Uterus (tissue), 4 donors: ENCODE results near the gene CCS. TPM values are rescaled to one million over a fixed set of nuclear protein-coding genes. Genes with fewer than 3 reads are reported as not detected.

Experiments
- DNase-seq, 2 donors: peaks; one replicate each; pipeline ENCODE4 v3.0.0-alpha.2; 2019 to 2020
- H3K27ac ChIP-seq, 2 donors: fragments of 200-600 bp; sonication (generic); 1 replicate in 1 of 2; 2 replicates in 1 of 2; pipeline ENCODE4 v1.5.1; 2016 to 2018
- H3K27me3 ChIP-seq, 2 donors: fragments of 200-600 bp; sonication (generic); one replicate each; pipeline ENCODE4 v1.5.1; 2018 to 2019; ENCODE audit warnings: control low read depth in 1 of 2
- H3K36me3 ChIP-seq, 2 donors: fragments of 200-600 bp; sonication (generic); one replicate each; pipeline ENCODE4 v1.5.1; 2019; ENCODE audit warnings: control low read depth in 1 of 2
- H3K4me1 ChIP-seq, 2 donors: fragments of 200-600 bp; sonication (generic); one replicate each; pipeline ENCODE4 v1.5.1; 2018 to 2019; ENCODE audit warnings: control low read depth in 1 of 2
- H3K4me3 ChIP-seq, 2 donors: fragments of 200-600 bp; sonication (generic); 1 replicate in 1 of 2; 2 replicates in 1 of 2; pipeline ENCODE4 v1.5.1; 2018 to 2019; ENCODE audit warnings: mild to moderate bottlenecking in 1 of 2
- H3K9me3 ChIP-seq, 2 donors: fragments of 200-600 bp; sonication (generic); one replicate each; pipeline ENCODE4 v1.5.1; 2019; ENCODE audit warnings: control low read depth in 1 of 2
- POLR2A ChIP-seq, 2 donors: fragments of 450-650 bp; IDR thresholded peaks; one replicate each; pipeline ENCODE4 v1.6.1; 2016; ENCODE audit warnings: antibody characterized with exemption in 2 of 2, mild to moderate bottlenecking in 1 of 2, moderate library complexity in 1 of 2
- intact Hi-C: fragments of 100-400 bp; cut with DNase I; formaldehyde crosslinking; loops from one replicate; pipeline ENCODE4 v1.15.1; 2023; ENCODE audit warnings: low total_unique reads
- total RNA-seq, 4 donors: library from RNA; depleted of rRNA in 3 of 4; stranded (reverse); fragments of >200 nt in 3 of 4; gene quantifications; one replicate each; pipeline versions ENCODE4 v1.1.0 to v1.2.4, GENCODE V29; 2014 to 2023
- TF ChIP-seq, protein P1 (sequence below), 4 experiments: fragments of 200-600 bp in 2 of 4; fragments of 450-650 bp in 2 of 4; sonication (generic) in 2 of 4; IDR thresholded peaks; one replicate each; pipeline ENCODE4 v1.5.1; 2016 to 2019; ENCODE audit warnings: antibody characterized with exemption in 4 of 4, mild to moderate bottlenecking in 2 of 4, moderate library complexity in 1 of 4
- donor health status: DM: yes; HTN: yes; CAD: no.

The CCS gene
- total RNA-seq, 4 donors from 2014 or later, result 13.5 to 52.0 (median 42.9) TPM

DNA sequence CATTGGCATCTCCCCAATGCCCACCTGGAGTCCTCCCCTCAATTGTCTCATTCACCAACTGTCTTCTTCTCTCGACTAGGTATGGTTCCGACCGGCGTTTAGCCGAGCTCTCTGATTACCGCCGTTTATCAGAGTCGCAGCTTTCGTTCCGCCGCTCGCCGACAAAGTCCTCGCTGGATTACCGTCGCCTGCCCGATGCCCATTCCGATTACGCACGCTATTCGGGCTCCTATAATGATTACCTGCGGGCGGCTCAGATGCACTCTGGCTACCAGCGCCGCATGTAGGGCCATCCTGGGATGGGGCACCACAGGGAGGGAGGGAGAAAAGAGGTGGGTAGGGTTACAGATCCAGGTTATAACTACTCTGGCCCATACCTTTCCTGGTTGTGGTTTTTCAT is 33.4 kb downstream of the CCS start:
- Histone ChIP-seq H3K4me3 (no peak overlapping the region), H3K4me1 (peaks cover 0 to 3% of the 10 kb centered on the region in 2 donors), H3K36me3 (no peaks in the 10 kb centered on the region), H3K27ac (no peak overlapping the region), H3K9me3 (no peaks in the 10 kb centered on the region), H3K27me3 (no peaks in the 10 kb centered on the region)
- TF ChIP-seq, protein P1, sequence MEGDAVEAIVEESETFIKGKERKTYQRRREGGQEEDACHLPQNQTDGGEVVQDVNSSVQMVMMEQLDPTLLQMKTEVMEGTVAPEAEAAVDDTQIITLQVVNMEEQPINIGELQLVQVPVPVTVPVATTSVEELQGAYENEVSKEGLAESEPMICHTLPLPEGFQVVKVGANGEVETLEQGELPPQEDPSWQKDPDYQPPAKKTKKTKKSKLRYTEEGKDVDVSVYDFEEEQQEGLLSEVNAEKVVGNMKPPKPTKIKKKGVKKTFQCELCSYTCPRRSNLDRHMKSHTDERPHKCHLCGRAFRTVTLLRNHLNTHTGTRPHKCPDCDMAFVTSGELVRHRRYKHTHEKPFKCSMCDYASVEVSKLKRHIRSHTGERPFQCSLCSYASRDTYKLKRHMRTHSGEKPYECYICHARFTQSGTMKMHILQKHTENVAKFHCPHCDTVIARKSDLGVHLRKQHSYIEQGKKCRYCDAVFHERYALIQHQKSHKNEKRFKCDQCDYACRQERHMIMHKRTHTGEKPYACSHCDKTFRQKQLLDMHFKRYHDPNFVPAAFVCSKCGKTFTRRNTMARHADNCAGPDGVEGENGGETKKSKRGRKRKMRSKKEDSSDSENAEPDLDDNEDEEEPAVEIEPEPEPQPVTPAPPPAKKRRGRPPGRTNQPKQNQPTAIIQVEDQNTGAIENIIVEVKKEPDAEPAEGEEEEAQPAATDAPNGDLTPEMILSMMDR (IDR thresholded peaks at IDR 0.05), result no peak
- TF ChIP-seq POLR2A (IDR thresholded peaks at IDR 0.05), result no peak
- no peak for DNase-seq
- intact Hi-C loops, result no loop called here

DNA sequence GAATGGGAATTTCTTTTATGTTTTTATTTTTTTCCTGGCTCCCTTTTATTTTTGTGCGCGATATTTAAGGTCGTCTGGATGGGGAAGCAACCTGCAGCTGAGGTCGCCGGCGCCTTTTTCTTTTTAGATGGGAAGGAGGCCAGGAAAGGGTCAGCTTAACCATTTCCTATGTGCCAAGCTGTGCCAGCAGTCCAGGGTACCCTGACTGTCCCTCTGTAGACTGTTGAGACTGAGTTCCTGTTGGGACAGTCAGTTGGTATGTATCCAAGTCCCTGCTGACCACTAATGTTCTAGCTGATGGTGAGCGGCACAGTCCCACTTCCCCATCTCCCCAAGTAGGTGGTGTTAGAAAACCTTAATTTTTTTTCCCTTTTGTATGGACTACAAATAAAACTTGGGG is 33.9 kb downstream of the CCS start:
- intact Hi-C loops, result no loop called here
- H3K4me1 ChIP-seq, result peaks cover 0 to 3% of the 10 kb centered on the region in 2 donors
- DNase-seq, result no peak
- H3K4me3 ChIP-seq, result no peak overlapping the region
- no peak overlapping the region for H3K27ac ChIP-seq
- no peak for TF ChIP-seq POLR2A (IDR thresholded peaks at IDR 0.05)
- TF ChIP-seq, protein P1 (IDR thresholded peaks at IDR 0.05), result no peak
- no peaks in the 10 kb centered on the region for H3K36me3 ChIP-seq
- H3K9me3 ChIP-seq, result no peaks in the 10 kb centered on the region
- no peaks in the 10 kb centered on the region for H3K27me3 ChIP-seq

DNA sequence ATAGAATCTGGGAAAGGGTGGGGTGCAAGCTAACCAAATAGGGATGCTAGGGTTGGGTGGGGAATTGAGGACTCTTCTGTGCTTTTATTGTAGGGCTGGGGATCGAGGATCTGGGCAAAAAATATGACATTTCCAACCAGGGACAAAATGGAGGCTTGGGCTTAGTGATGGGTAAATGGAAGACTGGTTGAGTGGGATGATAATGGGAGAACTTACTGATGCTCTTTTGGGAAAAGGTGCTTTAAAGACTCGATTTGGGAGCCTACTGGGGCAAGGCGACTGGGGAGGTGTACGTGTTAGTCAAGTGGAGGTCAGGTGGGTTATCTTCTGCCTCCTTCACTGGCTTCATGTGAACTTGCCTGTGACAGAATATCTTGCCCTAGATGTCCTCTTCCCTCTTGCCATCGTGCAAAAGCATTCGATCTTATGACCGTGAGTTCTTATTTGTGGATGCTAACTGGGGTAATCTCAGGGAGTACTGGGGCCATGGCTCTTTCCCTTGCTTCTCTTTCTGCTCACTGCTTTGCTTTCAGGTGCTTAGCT is 35.1 kb downstream of the CCS start:
- TF ChIP-seq, protein P1 (IDR thresholded peaks at IDR 0.05), result no peak
- no peak for TF ChIP-seq POLR2A (IDR thresholded peaks at IDR 0.05)
- H3K4me1 ChIP-seq, result peaks cover 0 to 3% of the 10 kb centered on the region in 2 donors
- H3K27me3 ChIP-seq, result no peaks in the 10 kb centered on the region
- H3K9me3 ChIP-seq, result no peaks in the 10 kb centered on the region
- H3K27ac ChIP-seq, result no peak overlapping the region
- H3K4me3 ChIP-seq, result no peak overlapping the region
- intact Hi-C loops, result no loop called here
- DNase-seq, result no peak
- no peaks in the 10 kb centered on the region for H3K36me3 ChIP-seq

DNA sequence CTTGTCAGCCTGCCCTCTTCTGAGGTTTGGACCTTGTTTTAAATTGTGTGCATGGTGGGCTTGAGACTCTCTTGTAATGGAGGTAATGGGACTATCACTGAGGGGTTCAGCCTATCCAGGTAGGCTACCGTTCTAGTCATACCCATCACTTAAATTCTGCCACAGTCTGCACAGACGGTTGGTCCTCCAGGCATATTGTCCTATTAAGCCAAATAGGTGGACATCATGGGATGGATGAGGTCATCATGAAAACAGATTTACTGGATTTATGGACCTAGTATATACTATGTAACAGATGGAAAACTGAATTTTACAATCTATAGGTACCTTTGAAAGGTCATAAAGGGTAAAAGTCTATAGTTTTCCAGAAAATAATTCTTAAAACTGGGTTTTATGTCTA is 36.4 kb downstream of the CCS start:
- Histone ChIP-seq H3K4me1 (no peaks in the 10 kb centered on the region), H3K4me3 (no peak overlapping the region), H3K9me3 (no peaks in the 10 kb centered on the region), H3K27me3 (no peaks in the 10 kb centered on the region), H3K27ac (no peak overlapping the region), H3K36me3 (no peaks in the 10 kb centered on the region)
- intact Hi-C loops, result no loop called here
- no peak for DNase-seq
- no peak for TF ChIP-seq POLR2A (IDR thresholded peaks at IDR 0.05)
- TF ChIP-seq, protein P1 (IDR thresholded peaks at IDR 0.05), result no peak

DNA sequence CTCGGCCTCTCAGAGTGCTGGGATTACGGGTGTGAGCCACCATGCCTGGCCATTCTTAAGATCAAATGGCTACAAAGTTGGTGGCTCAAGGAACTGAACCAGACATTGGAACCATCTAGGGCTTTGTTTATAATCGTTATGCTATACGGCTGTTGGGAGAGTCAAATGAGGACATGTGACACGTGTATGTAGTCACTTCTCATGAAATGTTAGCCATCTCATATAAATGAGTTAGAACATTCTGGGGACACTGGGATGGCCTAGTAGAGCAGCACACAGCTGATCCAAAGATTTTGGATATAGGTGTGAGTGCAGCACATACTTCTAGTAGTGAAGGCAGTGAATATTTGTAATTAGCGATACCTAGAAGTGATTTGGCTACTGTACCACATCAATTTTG is 38.9 kb downstream of the CCS start:
- Histone ChIP-seq H3K27me3 (no peaks in the 10 kb centered on the region), H3K4me1 (no peaks in the 10 kb centered on the region), H3K36me3 (no peaks in the 10 kb centered on the region), H3K4me3 (no peak overlapping the region), H3K9me3 (no peaks in the 10 kb centered on the region), H3K27ac (no peak overlapping the region)
- TF ChIP-seq, protein P1 (IDR thresholded peaks at IDR 0.05), result no peak
- TF ChIP-seq POLR2A (IDR thresholded peaks at IDR 0.05), result no peak
- intact Hi-C loops, result no loop called here
- DNase-seq, result no peak
